SK-N-MC (cell line): Measurements from ENCODE around the gene ADAMTS6.
A peak's percentile ranks its signal among the peaks of the same experiment; 100 is the strongest.

Experiments used
- DNase-seq: peaks from one replicate; pipeline ENCODE4 v3.0.0-alpha.2; 2011; ENCODE audit warnings: low read depth, low spot score
- H3K27ac ChIP-seq: fragments of 200-600 bp; sonication (generic); 2 replicates; pipeline ENCODE4 v1.5.1; 2016; ENCODE audit warnings: mixed run types
- H3K36me3 ChIP-seq: fragments of 200-600 bp; sonication (generic); 2 replicates; pipeline ENCODE4 v1.6.1; 2017; ENCODE audit warnings: antibody characterized with exemption, low read length, mixed read lengths; ENCODE audit not compliant: insufficient read depth
- H3K4me3 ChIP-seq: fragments of 200-600 bp; sonication (generic); 2 replicates; pipeline ENCODE4 v1.5.1; 2016
- H3K9ac ChIP-seq: fragments of 200-600 bp; sonication (generic); 2 replicates; pipeline ENCODE4 v1.8.0; 2017; ENCODE audit warnings: mixed run types, mixed read lengths; ENCODE audit not compliant: insufficient read length
- H3K9me3 ChIP-seq: fragments of 200-600 bp; sonication (generic); 2 replicates; pipeline ENCODE4 v1.6.1; 2017; ENCODE audit warnings: low read depth, mild to moderate bottlenecking, antibody characterized with exemption, low read length, moderate library complexity, mixed read lengths
- EZH2 ChIP-seq: fragments of 200-600 bp; sonication (generic); IDR thresholded peaks from one replicate; pipeline ENCODE4 v1.6.1; 2017; ENCODE audit warnings: antibody characterized with exemption
- FOXP2 ChIP-seq: optimal IDR thresholded peaks from 2 replicates; pipeline ENCODE3; 2011; ENCODE audit warnings: mild to moderate bottlenecking, moderate library complexity; ENCODE audit not compliant: insufficient read depth; ENCODE audit errors: extremely low read length, control extremely low read depth
- POLR2AphosphoS5 ChIP-seq: IDR thresholded peaks from 2 replicates; pipeline ENCODE4 v1.6.1; 2012; ENCODE audit warnings: mild to moderate bottlenecking, low read depth, low read length, borderline replicate concordance

The ADAMTS6 gene

DNA sequence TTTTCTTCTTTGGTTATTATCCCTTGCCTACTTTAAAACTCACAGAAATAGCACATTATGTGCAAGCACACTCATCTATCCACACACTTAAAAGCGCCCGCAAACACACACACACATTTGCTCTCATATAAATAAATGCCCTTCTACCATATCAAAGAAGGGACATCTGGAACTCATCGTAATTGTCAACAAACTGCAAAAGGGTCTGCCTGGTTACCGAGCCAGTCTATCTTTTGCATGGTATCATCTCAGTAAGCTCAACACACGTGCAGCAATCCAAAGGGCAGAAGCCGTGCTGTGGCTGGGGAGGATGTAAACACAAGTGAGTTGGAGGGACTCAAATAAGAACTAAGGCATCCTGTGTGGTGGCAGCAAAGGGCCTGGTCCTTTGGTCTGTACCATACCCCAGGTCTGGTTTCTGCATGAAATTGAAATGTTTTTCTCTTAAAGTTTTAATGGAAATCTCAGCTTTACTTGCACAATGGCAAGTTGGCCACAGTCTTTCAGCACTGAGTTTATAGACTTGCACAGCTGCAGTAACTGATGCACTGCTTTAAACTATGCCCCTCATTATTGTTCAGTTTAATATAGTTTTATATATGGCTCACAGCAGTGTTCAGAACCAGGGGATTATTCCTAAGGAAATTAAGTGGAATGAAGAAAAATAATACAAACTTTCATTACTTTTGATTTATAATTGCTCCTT, 331.0 kb downstream of the ADAMTS6 start:
- Histone ChIP-seq H3K9me3 (no peaks in the 10 kb centered on the region), H3K4me3 (no peak overlapping the region), H3K27ac (no peak overlapping the region), H3K36me3 (no peaks in the 10 kb centered on the region), H3K9ac (no peak overlapping the region)
- TF ChIP-seq EZH2 (no peak), POLR2AphosphoS5 (no peak), FOXP2 (no peak)
- DNase-seq = no peak

- Histone ChIP-seq H3K27ac (no peak overlapping the region), H3K9me3 (no peaks in the 10 kb centered on the region), H3K4me3 (no peak overlapping the region), H3K9ac (no peak overlapping the region), H3K36me3 (no peaks in the 10 kb centered on the region)
- DNase-seq = no peak
- TF ChIP-seq EZH2 = no peak
- TF ChIP-seq POLR2AphosphoS5 = no peak
- no peak for TF ChIP-seq FOXP2
These were observed 331.9 kb downstream of the ADAMTS6 start for GRCh38 chr5:65149827-65150226.

DNA sequence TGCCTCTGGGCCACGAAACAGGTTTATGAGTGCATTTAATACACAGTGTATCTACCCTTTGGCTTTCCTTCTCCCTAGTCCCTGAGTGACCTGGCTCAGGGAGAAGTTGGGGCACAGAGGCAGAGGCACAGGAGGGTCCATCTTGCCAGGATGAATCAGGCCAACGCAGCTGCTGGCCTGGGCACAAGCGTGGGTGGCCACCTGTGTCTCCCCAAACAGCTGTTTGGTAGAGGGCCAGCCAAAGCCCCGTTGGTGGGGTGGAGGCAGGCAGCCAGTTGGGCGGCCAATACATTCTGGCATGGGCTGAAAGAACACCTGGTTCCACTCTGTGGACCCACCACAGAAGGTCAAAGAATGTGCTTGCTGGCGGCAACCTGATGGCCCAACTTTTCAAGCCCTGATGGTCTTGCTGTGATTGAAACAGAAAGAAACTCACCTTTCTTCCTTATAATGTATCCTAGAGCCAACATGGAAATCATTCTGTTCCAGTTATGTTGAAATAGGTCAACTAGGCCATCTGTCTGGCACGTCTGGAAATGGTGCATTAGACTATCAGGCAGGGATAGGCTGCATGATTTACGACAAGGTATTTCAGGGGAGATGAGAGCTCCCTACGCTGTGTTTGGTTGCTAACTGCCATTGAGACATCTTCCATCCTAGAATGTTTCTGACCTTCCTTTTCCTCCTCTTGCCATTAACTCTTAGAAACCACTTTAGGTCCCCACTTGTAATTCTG, 337.4 kb downstream of the ADAMTS6 start:
- TF ChIP-seq FOXP2 (no peak), POLR2AphosphoS5 (no peak), EZH2 (no peak)
- no peak overlapping the region for H3K27ac ChIP-seq
- no peak overlapping the region for H3K4me3 ChIP-seq
- no peak overlapping the region for H3K9ac ChIP-seq
- no peaks in the 10 kb centered on the region for H3K9me3 ChIP-seq
- DNase-seq = no peak
- no peaks in the 10 kb centered on the region for H3K36me3 ChIP-seq

DNA sequence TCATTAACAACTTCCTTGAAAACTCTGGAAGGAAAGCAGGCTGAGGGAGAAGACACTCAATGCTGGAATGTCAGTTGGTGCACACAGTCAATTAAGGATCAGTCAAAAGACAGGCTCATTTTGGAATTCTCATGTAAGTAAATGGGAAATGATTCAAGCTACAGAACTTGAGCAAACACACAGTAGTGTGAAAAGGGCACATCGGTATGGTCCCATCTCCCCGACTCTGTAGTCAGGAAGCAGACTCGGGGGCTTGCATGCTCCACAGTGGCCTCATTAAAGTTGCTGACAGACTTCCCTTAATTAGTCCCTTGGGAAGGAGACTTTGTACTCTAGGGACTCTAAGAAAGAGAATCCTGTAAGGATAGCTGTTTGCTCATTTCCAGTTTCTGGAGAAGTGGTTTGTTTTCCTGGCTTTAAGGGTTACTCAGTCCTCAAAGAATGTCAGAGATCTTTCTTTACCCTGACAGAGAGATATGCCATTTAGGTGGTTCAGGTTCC, 339.2 kb downstream of the ADAMTS6 start:
- Histone ChIP-seq H3K4me3 (peak overlapping the region; percentile 36; the same call in 1 of the 2 replicates), H3K27ac (no peak overlapping the region), H3K9me3 (no peaks in the 10 kb centered on the region), H3K36me3 (no peaks in the 10 kb centered on the region), H3K9ac (no peak overlapping the region)
- no peak for TF ChIP-seq FOXP2
- no peak for TF ChIP-seq EZH2
- no peak for TF ChIP-seq POLR2AphosphoS5
- DNase-seq = peak; percentile 24

- Histone ChIP-seq H3K9ac (no peak overlapping the region), H3K4me3 (no peak overlapping the region), H3K27ac (no peak overlapping the region), H3K9me3 (no peaks in the 10 kb centered on the region), H3K36me3 (no peaks in the 10 kb centered on the region)
- TF ChIP-seq FOXP2 (no peak), POLR2AphosphoS5 (no peak), EZH2 (no peak)
- no peak for DNase-seq
These were observed 339.7 kb downstream of the ADAMTS6 start for GRCh38 chr5:65142016-65142415.

DNA sequence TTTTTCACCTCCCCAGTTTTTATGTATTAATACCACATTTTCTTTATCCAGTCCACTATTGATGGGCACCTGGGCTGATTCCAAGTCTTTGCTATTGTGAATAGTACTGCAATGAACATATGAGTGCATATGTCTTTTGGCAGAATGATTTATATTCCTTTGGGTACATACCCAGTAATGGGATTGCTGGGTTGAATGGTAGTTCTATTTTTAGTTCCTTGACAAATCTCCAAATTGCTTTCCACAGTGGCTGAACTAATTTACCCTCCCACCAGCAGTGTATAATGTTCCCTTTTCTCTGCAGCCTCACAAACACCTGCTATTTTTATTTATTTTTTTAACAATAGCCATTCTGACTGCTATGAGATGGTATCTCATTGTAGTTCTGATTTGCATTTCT, 340.2 kb downstream of the ADAMTS6 start:
- TF ChIP-seq FOXP2 = no peak
- no peak for TF ChIP-seq POLR2AphosphoS5
- TF ChIP-seq EZH2 = no peak
- Histone ChIP-seq H3K4me3 (no peak overlapping the region), H3K9ac (no peak overlapping the region), H3K9me3 (no peaks in the 10 kb centered on the region), H3K27ac (no peak overlapping the region), H3K36me3 (no peaks in the 10 kb centered on the region)
- no peak for DNase-seq

DNA sequence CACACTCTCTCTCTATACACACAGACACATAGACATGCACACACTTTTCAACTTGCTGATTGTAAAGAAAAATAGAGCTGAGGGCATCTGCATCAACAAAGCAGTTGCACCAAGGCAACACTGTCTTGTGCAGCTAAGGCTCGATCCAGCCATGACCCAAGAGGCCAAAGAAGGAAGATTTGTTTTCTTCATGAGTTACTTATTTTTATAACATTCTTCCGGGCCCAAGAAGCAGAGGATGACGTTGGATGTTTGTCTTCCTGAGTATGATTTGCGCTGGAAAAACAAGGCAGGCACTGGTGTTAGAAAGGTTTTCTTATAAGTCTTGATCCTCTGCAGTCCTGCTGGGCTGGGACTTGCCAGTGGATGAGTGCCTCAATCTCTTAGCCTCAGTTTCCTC, 344.1 kb downstream of the ADAMTS6 start:
- no peak overlapping the region for H3K9ac ChIP-seq
- no peaks in the 10 kb centered on the region for H3K36me3 ChIP-seq
- TF ChIP-seq FOXP2 = no peak
- no peak for TF ChIP-seq EZH2
- no peak for TF ChIP-seq POLR2AphosphoS5
- H3K9me3 ChIP-seq = no peaks in the 10 kb centered on the region
- no peak for DNase-seq
- no peak overlapping the region for H3K4me3 ChIP-seq
- H3K27ac ChIP-seq = no peak overlapping the region

DNA sequence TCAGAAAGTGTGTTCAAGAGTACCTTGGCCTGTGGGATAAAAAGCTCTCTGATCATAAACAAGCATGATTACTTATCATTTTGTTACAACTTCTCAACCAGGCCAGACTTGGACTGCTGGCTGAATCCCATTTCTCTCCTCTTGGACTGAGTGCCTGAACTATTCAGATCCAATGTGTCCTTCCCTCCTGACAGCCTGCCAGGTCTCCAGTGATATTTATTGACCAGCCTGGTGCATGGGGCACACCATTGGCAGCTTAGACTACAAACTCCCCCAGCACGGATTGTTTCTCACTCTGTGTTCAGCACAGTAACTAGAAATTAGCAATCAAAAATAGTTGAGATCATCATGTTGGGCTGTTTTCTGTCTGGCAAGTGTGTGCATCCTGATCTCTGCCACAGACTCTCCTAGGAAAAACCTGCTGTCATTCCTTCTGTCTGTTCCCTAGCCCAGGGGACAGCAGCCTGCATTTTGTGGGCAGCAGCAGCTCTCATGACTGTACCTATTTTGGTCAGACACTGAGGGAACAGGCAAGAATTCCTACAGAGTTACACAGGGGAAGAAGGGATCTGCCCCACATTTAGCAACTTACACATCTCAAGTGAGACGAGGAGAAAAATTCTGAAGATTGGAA, 348.1 kb downstream of the ADAMTS6 start:
- Histone ChIP-seq H3K36me3 (no peaks in the 10 kb centered on the region), H3K9ac (no peak overlapping the region), H3K9me3 (no peaks in the 10 kb centered on the region), H3K4me3 (no peak overlapping the region), H3K27ac (no peak overlapping the region)
- no peak for DNase-seq
- no peak for TF ChIP-seq FOXP2
- no peak for TF ChIP-seq EZH2
- no peak for TF ChIP-seq POLR2AphosphoS5

- Histone ChIP-seq H3K9ac (no peak overlapping the region), H3K36me3 (no peaks in the 10 kb centered on the region), H3K9me3 (no peaks in the 10 kb centered on the region), H3K4me3 (no peak overlapping the region), H3K27ac (no peak overlapping the region)
- TF ChIP-seq POLR2AphosphoS5 = no peak
- TF ChIP-seq EZH2 = no peak
- no peak for TF ChIP-seq FOXP2
- no peak for DNase-seq
These were observed 349.3 kb downstream of the ADAMTS6 start for GRCh38 chr5:65132386-65132785.
